ENCODE measurements around the gene UNC5C.

GRCh38 chr4:95190751-95191436, 357.9 kb downstream of the UNC5C start:
- TF ChIP-seq CTCF (conservative IDR thresholded peaks at IDR 0.05 in 1 of 2, IDR thresholded peaks at IDR 0.05 in 1 of 2; ENCODE audit: low read depth in 1 of 2, low read length in 2 of 2) (no peak), EZH2 (IDR thresholded peaks at IDR 0.05; ENCODE audit: low read length, missing control alignments) (no peak)

All from fibroblast of lung (primary cell).